ENCODE measurements around the gene ZNRD2.
A peak's percentile ranks its signal among the peaks of the same experiment; 100 is the strongest.

The ZNRD2 gene

DNA sequence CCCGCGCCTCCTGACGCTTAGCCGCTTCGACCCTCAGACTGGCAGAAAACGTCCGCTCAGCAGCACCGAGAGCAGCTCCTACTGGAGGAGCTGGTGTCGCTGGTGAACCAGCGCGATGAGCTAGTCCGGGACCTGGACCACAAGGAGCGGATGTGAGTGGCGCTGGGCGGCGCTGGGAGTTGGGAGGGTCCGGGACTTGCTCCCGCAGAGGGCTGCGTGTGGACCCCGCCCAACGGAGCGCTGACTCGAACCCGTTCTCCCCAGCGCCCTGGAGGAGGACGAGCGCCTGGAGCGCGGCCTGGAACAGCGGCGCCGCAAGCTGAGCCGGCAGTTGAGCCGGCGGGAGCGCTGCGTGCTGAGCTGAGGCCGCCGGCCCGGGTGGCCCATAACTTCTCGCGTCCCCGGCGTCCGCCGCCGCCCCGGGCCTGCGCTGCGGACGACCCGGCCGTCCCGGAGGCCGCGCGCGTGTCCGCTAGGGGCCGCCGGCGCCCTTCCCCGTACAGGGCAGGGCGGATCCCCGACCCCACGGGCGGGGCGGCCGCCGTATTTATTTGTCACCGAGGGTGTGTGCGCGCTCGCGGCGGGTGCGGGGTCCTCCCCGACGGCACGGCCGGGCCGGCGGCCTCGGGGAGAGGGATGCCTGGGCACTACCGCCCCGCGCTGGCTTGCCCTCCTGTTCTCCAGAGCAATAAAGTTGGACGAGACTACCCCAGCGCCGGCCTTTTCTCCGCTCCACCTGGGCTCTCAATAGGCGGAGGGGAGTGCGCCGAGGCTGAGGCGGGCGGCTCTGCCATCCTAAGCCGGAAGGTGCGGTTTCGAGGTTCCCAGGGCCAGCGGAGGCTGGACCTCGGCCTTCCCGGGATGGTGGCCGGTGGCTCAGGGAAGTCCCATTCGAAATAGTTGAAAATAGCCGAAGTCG is 21.9 kb downstream of the ZNRD2 start:
- DNase-seq: no peak

DNA sequence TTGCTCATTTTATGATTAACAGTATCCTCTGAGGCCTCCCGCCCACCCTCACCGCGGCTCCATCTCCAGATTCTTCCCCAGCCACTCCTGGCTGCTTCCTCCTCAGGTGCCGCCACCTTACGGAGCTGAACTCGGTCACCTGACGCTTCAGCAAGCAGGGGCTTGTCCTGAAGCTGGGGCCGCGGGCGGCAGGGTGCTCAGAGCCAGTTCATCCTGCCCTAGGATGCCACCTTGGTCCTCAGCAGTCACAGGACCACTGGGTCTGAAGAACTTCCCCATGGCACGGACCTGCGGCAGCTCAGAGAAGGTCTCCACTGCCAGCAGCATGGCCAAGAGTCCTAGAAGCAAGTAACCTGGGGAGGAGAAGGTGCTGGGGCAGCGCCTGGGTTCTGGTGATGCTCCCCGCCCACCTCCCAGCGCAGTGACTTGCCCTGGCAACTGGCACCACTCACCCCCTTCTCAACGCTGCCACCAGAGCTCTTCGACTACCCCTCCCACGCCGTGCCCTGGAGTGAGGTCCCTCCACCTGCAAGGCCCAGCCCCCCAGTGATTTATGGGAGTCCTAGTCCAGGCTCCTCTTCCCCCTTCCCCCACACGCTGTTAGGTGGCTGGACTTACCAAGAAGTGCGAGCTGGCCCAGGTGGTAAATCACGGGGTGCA is 22.7 kb downstream of the ZNRD2 start:
- peak; percentile 51 for DNase-seq

- no peak for DNase-seq
Measured at GRCh38 chr11:65593518-65594414, 23.5 kb downstream of the ZNRD2 start.

DNA sequence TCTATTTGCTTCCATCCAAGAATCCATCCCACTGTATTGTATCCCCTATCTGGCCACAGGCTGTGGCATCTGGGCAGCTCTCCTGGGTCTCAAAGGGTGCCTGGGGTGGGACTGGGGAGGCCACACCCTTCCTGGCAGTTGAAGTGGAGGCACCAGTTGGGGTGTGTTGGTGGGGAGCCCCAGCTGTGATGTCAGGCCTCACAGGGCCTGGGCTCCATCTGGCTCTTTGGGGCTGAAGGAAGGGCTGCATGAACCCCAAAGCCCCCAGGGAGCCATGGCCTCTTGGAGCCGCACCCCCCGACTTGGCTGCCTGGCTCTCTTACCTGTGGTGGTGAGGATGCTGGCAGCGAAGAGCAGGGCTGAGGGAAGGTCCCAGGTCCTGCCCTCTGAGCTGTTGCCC is 24.9 kb downstream of the ZNRD2 start:
- DNase-seq: no peak

DNA sequence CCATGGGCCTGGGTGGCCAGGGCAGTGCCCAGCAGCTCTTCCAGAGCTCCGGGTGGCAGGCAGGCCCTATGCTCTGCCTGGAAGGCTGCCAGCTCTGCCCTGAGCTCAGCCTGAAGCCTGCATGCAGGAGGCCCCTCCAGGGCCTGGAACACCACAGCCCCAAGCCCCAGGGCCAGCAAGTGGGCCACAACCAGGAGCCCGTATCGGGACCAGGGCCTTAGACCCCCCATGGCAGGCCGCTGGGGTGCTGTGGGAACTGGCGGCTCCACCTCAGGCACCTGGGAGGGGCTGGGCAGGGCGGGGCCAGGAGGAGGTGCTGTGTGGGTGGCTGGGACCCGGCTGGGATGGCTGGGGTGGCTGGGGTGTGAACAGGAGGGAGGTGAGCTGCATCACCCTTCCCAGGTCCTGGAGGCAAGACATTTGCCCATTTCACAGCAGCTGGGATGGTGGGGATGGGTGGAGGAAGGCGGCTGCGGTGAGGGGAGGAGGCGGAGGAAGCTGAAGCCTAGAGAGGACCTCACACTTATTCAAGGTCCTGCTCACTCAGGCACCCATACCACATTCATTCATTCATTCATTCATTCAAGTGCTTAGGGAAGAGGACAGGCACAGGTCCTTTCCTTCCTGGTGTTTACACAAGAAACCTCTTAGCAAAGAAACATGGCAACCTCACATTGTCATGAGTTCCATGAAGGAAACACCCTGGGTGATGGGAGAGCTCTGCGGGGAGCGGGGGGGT is 25.4 kb downstream of the ZNRD2 start, which contains the start of gene KCNK7:
KCNK7 (minus strand) TSS at position 258 of the 739 bp plus-strand sequence; CDS start at position 230, 28 bp downstream.
- no peak for DNase-seq

- no peak for DNase-seq
Measured at GRCh38 chr11:65596520-65596919, 26.2 kb downstream of the ZNRD2 start.

GRCh38 chr11:65598258-65598699 is 28.0 kb downstream of the ZNRD2 start:
- no peak for DNase-seq

GRCh38 chr11:65599216-65599954 is 29.1 kb downstream of the ZNRD2 start:
- DNase-seq: no peak

- no peak for DNase-seq
Measured at GRCh38 chr11:65599955-65600246, 29.6 kb downstream of the ZNRD2 start.

DNA sequence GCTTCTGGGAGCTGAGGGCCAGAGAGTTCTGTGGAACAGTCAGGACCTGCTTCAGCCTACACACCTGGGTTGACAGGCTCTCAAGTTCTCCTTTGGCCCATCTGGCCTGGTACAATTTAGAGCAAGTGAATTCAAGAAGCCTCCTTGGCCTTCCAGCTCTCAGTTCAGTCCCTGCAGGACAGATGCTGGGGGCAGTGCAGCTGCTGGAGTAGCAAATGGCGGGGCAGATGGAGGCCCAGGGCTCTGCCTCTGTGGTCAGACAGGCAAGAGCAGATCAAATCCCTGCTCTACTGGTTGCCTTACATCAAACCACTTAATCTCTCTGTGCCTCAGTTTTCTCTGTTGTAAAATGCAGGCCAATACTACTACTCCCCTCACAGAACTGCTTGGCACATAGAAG is 34.0 kb downstream of the ZNRD2 start:
- DNase-seq: no peak

GRCh38 chr11:65606876-65607613 is 36.8 kb downstream of the ZNRD2 start:
- DNase-seq: no peak

- no peak for DNase-seq
Measured at GRCh38 chr11:65607614-65608426, 37.5 kb downstream of the ZNRD2 start.

DNA sequence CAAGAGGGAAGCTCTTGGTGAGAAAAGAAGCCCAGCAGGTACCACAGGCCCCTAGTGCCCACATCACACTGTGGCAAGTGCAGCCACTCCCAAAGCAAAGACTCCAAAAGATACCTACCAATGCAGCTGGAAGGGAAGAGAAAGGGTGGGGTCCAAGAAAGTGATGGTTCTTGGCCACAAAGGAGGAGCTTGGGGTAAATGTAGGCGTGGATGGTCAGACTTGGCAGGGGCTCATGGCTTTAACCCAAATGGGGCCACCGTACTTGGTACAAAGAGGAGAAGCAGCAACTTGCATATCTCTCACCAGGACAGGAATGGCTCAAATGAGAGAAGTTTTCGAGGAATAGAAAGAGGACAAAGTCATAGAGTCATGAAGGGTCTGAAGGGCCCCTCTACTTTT is 39.0 kb downstream of the ZNRD2 start:
- no peak for DNase-seq

DNA sequence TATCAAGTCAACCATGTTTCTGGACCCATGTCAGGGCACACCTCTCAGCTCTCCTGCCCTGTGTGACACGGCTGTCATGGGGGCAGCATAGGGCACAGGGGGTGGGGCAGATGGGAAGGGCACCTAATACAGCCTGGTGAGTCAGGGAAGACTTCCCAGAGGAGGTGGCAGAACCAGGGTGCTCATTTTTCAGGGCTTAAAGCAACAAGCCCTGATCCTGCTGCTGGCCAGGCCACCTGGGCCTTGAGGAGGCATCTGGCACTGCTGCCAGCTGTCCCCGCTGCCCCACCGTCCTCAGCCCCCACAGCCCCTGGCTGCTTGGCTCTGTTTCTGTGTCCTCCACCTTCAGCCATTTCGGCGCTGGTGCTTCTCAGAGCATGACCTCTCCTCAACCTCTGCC is 39.4 kb downstream of the ZNRD2 start:
- DNase-seq: no peak

DNA sequence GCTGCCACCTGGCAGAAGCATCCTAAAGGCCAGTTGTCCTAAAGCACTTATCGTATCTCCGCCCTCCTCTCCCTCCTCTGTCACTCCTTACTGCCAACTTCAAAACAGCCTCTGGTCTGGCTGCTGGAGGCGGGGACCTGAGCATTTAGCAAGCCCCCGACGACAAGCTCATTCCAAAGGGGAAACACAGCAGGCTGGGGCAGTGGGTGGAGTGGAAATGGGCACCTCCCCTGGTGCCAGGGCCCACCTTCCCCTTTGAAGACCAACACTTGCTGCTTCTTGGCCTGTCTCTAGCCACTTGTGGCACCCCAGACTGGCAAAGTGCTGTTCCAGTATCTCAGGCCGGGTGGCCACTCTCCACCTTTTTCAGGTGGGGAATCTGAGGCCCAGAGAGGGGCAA is 40.1 kb downstream of the ZNRD2 start:
- no peak for DNase-seq

DNA sequence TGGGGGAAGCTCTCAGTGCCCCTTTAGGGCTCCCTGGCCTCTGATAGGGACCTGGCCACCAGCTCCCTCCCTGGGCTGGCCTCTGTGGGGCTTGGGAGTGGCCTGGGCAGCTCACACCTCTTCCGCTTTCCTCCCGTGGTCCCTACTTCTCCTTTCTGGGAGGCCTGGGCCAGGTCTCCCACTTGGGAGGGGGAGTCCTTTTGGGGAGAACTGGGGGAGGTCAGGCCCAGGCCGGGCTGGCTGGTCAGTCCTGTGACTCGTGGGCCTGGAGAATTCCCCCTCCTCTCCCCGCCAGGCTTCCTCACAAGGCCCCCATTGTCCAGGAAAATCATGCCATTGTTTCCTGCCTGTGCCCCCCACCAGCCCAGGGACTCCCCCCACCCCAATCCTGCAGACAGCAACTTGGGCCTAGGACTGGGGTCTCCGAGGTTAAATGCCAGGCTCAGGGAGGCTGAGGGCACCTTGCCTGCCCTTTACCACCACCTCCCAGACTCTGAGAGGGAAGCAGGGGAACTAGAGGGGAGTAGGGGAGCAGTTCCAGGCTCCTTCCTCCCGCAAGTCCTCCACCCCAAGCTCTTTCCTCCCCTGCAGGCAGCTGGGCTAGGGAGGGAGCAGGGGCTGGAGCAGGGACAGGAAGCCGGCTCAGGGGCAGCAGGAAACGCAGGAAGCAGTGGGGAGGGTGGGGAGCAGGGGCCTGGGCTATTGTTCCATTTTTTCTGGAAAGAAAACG is 40.9 kb downstream of the ZNRD2 start:
- no peak for DNase-seq

DNA sequence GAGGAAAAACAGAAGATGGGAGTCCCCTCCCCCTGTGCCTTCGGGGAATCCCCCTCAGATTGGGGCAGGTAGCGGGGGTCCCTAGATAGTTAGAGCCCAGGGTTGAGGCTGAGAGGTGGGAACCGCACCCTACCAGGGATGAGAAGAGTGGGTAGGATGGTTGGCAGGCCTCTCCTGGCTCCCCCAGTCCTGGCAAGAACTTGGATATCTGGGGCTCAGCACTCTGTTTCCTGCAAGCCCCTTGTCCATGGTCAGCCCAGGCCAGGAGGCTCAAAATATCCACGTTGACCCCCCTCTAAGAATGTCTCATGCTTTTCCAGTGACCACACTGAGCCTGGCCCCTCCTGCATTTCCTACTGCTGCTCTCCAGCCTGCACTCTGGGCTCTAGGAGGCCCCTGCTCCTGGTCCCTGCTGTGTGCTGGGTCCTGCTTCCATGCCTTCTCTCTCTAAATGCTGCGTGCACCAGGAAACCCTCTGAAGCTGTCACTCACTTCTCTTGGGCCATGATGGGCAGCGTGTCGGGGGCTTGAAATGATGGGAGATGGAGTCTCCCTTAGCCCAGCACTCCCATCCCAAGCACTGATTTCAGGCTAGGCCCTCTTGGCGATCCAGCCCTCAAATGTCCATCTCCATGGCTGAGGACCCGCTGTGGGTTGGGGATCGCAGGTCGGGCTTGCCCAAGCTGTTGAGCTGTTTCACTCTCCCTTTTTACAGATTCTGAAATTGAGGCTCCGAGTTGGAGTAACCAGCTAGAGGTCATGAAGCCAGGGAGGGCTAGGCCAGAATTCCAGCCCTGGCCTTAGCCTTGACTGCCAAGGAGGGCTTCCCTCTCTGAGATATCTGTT is 41.7 kb downstream of the ZNRD2 start:
- DNase-seq: no peak

DNA sequence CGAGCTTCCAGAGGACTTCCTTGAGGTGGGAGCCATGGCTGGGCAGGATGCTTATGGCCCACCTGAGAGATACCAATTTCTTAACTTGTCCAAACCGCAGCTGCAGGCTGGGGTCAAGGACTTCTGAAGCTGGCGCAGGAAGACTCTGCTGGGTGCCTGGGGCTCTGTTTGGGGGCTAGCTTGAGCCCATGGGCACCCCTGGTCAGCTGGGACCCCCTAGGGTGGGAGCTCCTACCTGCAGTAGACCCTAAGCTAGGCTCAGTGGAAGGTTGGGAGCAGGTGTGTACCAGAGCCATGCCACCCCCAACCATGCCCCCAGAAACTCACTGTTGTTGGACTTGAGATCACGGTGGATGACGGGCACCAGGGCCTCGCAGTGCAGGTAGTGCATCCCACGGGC is 42.4 kb downstream of the ZNRD2 start:
- no peak for DNase-seq

Data from NCI-H2171 (cell line).